ENCODE measurements around the gene CREB5. TPM values are rescaled to one million over a fixed set of nuclear protein-coding genes. Genes with fewer than 3 reads are reported as not detected.

Gene CREB5
- total and polyA plus RNA-seq, 2 donors (not counting 3 experiments of a cell fraction or from before 2014, with no cell fraction given), result 19.6 to 28.4 TPM

DNA sequence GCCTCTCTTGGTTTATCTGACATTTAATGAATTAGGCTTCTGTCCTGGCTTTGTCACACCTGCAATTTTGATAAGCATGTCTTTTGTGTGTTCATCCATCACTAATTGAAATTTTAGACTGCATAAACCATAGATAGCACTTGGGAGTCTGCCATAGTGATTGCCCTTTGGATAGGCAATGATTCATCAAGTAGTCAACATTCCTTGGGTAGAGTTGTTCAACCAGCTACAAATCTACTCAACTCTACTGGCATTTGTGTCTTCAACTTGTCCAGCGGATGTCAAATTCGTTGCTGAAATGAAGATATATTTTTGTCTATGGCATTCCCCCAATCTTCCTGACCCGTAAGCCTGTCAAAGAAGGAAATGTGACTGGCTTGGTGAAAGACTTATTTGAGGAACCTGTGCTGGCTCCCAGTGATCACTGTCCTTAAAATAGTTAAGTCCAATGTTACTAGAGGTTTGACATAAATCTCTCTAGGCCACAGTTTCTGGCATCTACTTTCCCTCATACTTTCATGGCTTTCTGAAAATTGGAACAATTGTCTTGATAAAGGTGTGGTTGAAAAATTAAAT, 33.7 kb upstream of the CREB5 start:
- dilution Hi-C loops (cut with MboI; ENCODE audit: extremely low pct_ligation_motif_present, low sequenced_read_pairs), result no loop called here
- ChIA-PET CTCF (interaction anchor here (1.1 kb wide), 1 partner anchor 9 kb away, joined by 3 read pairs; no protein-coding TSS in a partner anchor), POLR2A (no interaction called here)
- Histone ChIP-seq H3K9me3 (replicated peaks; ENCODE audit: control insufficient read depth, insufficient read depth, low read length) (no peaks in the 10 kb centered on the region), H3K4me1 (ENCODE audit: control insufficient read depth, extremely low read depth, insufficient read depth, low read length) (no peaks in the 10 kb centered on the region), H3K4me2 (ENCODE audit: insufficient read depth, low read length) (no peak overlapping the region), H4K20me1 (replicated peaks; ENCODE audit: control insufficient read depth, extremely low read depth, insufficient read depth, low read length) (no peaks in the 10 kb centered on the region), H3K36me3 (ENCODE audit: control insufficient read depth in 2 of 2, extremely low read depth in 1 of 2, insufficient read depth in 2 of 2, low read length in 2 of 2) (no peaks in the 10 kb centered on the region), H3K9ac (replicated peaks; ENCODE audit: extremely low read depth, insufficient read depth, low read length) (no peak overlapping the region), H3K9me1 (replicated peaks; ENCODE audit: control insufficient read depth, extremely low read depth, insufficient read depth, low read length) (no peaks in the 10 kb centered on the region), H3K27me3 (ENCODE audit: control insufficient read depth in 2 of 2, insufficient read depth in 2 of 2, low read length in 2 of 2) (no peaks in the 10 kb centered on the region), H2AFZ (ENCODE audit: low read depth, low read length) (no peak overlapping the region), H3K27ac (ENCODE audit: insufficient read depth, low read depth, low read length) (no peak overlapping the region), H3K4me3 (replicated peaks in 1 of 3; ENCODE audit: insufficient read depth in 1 of 3, low read depth in 1 of 3, low read length in 3 of 3) (no peak overlapping the region), H3K79me2 (ENCODE audit: control insufficient read depth, insufficient read depth, low read length) (no peaks in the 10 kb centered on the region)
- no peak for TF ChIP-seq POLR2AphosphoS5 (IDR thresholded peaks at IDR 0.05; ENCODE audit: insufficient read depth, low read depth, low read length)
- TF ChIP-seq MYC (IDR thresholded peaks at IDR 0.05; ENCODE audit: low read depth, low read length), result no peak
- TF ChIP-seq, protein P1, sequence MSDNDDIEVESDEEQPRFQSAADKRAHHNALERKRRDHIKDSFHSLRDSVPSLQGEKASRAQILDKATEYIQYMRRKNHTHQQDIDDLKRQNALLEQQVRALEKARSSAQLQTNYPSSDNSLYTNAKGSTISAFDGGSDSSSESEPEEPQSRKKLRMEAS (IDR thresholded peaks at IDR 0.05; ENCODE audit: insufficient read depth, insufficient read length), result no peak
- no peak for TF ChIP-seq FOS (IDR thresholded peaks at IDR 0.05; ENCODE audit: borderline replicate concordance, insufficient read depth, low read length)
- TF ChIP-seq GATA2 (IDR thresholded peaks at IDR 0.05; ENCODE audit: insufficient read depth, insufficient read length, low read depth, low read length), result no peak
- no peak for TF ChIP-seq JUN (IDR thresholded peaks at IDR 0.05; ENCODE audit: borderline replicate concordance, insufficient read depth, insufficient read length, low read depth)
- TF ChIP-seq EZH2 (IDR thresholded peaks at IDR 0.05; ENCODE audit: borderline replicate concordance, low read depth, low read length, severe bottlenecking), result no peak
- TF ChIP-seq, protein P2, sequence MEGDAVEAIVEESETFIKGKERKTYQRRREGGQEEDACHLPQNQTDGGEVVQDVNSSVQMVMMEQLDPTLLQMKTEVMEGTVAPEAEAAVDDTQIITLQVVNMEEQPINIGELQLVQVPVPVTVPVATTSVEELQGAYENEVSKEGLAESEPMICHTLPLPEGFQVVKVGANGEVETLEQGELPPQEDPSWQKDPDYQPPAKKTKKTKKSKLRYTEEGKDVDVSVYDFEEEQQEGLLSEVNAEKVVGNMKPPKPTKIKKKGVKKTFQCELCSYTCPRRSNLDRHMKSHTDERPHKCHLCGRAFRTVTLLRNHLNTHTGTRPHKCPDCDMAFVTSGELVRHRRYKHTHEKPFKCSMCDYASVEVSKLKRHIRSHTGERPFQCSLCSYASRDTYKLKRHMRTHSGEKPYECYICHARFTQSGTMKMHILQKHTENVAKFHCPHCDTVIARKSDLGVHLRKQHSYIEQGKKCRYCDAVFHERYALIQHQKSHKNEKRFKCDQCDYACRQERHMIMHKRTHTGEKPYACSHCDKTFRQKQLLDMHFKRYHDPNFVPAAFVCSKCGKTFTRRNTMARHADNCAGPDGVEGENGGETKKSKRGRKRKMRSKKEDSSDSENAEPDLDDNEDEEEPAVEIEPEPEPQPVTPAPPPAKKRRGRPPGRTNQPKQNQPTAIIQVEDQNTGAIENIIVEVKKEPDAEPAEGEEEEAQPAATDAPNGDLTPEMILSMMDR (IDR thresholded peaks at IDR 0.05; ENCODE audit: extremely low read depth in 1 of 2, insufficient read depth in 1 of 2, low read depth in 1 of 2, low read length in 2 of 2), result no peak
- no peak for TF ChIP-seq POLR2A (IDR thresholded peaks at IDR 0.05; ENCODE audit: low read depth, low read length)
- intact Hi-C loops (cut with micrococcal nuclease), result no loop called here
- DNase-seq (ENCODE audit: low read depth, low spot score) (no peak), FAIRE-seq (no peak)
- no TSS peak for BruUV-seq (replicated peaks)

Measured in endothelial cell of umbilical vein (primary cell).